CD14-positive monocyte (primary cell): ENCODE results near the gene CLEC19A. TPM values are rescaled to one million over a fixed set of nuclear protein-coding genes. Genes with fewer than 3 reads are reported as not detected.

Experiments
- DNase-seq, 3 donors: peaks; one replicate each; pipeline ENCODE4 v3.0.0-alpha.2; 2011 to 2022
- H2AFZ ChIP-seq: 2 replicates; pipeline ENCODE4 v1.6.0; 2012; ENCODE audit warnings: mild to moderate bottlenecking, low read depth, low read length, inconsistent platforms; ENCODE audit not compliant: insufficient read depth, poor library complexity, severe bottlenecking
- H3K27ac ChIP-seq, 2 donors: 1 replicate in 1 of 2; 2 replicates in 1 of 2; pipeline ENCODE4 v1.5.1; 2012 to 2013; ENCODE audit warnings: low read length in 2 of 2, control low read depth in 1 of 2, inconsistent platforms in 1 of 2, low read depth in 1 of 2, mild to moderate bottlenecking in 1 of 2
- H3K27me3 ChIP-seq, 2 donors: one replicate each; pipeline versions ENCODE4 v1.6.0 to v1.6.1; 2011 to 2013; ENCODE audit warnings: low read length in 2 of 2; ENCODE audit not compliant: control insufficient read depth in 2 of 2, insufficient read depth in 2 of 2
- H3K36me3 ChIP-seq, 2 donors: replicated peaks in 1 of 2; 1 replicate in 1 of 2; 2 replicates in 1 of 2; pipeline versions ENCODE4 v1.5.1 to v1.6.1; 2012 to 2013; ENCODE audit warnings: low read length in 2 of 2, control low read depth in 1 of 2, inconsistent platforms in 1 of 2, mild to moderate bottlenecking in 1 of 2; ENCODE audit not compliant: insufficient read depth in 2 of 2, control insufficient read depth in 1 of 2
- H3K4me1 ChIP-seq, 2 donors: 1 replicate in 1 of 2; 2 replicates in 1 of 2; pipeline versions ENCODE4 v1.5.1 to v1.6.1; 2012 to 2013; ENCODE audit warnings: low read length in 2 of 2, control low read depth in 1 of 2, inconsistent platforms in 1 of 2, mild to moderate bottlenecking in 1 of 2, moderate library complexity in 1 of 2; ENCODE audit not compliant: insufficient read depth in 2 of 2, control insufficient read depth in 1 of 2
- H3K4me2 ChIP-seq: replicated peaks from 2 replicates; pipeline ENCODE3; 2012; ENCODE audit warnings: low read length, moderate library complexity, mild to moderate bottlenecking; ENCODE audit not compliant: poor library complexity, severe bottlenecking; ENCODE audit errors: extremely low read depth
- H3K4me3 ChIP-seq, 3 experiments: fragments of 200-600 bp in 1 of 3; sonication (generic) in 1 of 3; replicated peaks in 1 of 3; 1 replicate in 2 of 3; 2 replicates in 1 of 3; pipeline ENCODE4 v1.5.1; 2011 to 2013; ENCODE audit warnings: low read length in 3 of 3, mild to moderate bottlenecking in 3 of 3, control low read depth in 2 of 3, low read depth in 2 of 3, inconsistent platforms in 1 of 3, moderate library complexity in 1 of 3
- H3K79me2 ChIP-seq: 2 replicates; pipeline ENCODE4 v1.6.0; 2012; ENCODE audit warnings: mild to moderate bottlenecking, control low read depth, inconsistent platforms, low read length, moderate library complexity; ENCODE audit not compliant: insufficient read depth
- H3K9ac ChIP-seq: 2 replicates; pipeline ENCODE4 v1.6.0; 2017; ENCODE audit warnings: low read length, mild to moderate bottlenecking; ENCODE audit not compliant: insufficient read depth, poor library complexity, severe bottlenecking
- H3K9me3 ChIP-seq, 2 donors: replicated peaks in 1 of 2; 1 replicate in 1 of 2; 2 replicates in 1 of 2; pipeline versions ENCODE4 v1.5.1 to v1.6.1; 2012 to 2013; ENCODE audit warnings: low read length in 2 of 2, control low read depth in 1 of 2; ENCODE audit not compliant: control insufficient read depth in 1 of 2, insufficient read depth in 1 of 2
- H4K20me1 ChIP-seq: 2 replicates; pipeline ENCODE4 v1.6.0; 2012; ENCODE audit warnings: mild to moderate bottlenecking, low read length, control low read depth, moderate library complexity; ENCODE audit not compliant: insufficient read depth
- H3K27ac Mint-ChIP-seq, 7 donors: one replicate each; pipeline ENCODE4 v1.8.0; 2020; ENCODE audit warnings: mild to moderate bottlenecking in 7 of 7, mixed read lengths in 7 of 7, moderate library complexity in 6 of 7, inconsistent platforms in 2 of 7
- H3K27me3 Mint-ChIP-seq, 3 donors: one replicate each; pipeline ENCODE4 v1.8.0; 2021 to 2022; ENCODE audit warnings: low read depth in 3 of 3, mild to moderate bottlenecking in 3 of 3, mixed read lengths in 3 of 3, moderate library complexity in 3 of 3, inconsistent platforms in 1 of 3
- H3K36me3 Mint-ChIP-seq, 2 donors: one replicate each; pipeline ENCODE4 v1.8.0; 2020; ENCODE audit warnings: mixed read lengths in 2 of 2, inconsistent platforms in 1 of 2, mild to moderate bottlenecking in 1 of 2
- H3K4me1 Mint-ChIP-seq: one replicate; pipeline ENCODE4 v1.8.0; 2020; ENCODE audit warnings: mild to moderate bottlenecking, mixed read lengths
- H3K4me3 Mint-ChIP-seq, 2 donors: one replicate each; pipeline ENCODE4 v1.8.0; 2020; ENCODE audit warnings: mild to moderate bottlenecking in 2 of 2, mixed read lengths in 2 of 2, moderate library complexity in 1 of 2
- H3K9me3 Mint-ChIP-seq, 7 donors: one replicate each; pipeline ENCODE4 v1.8.0; 2020 to 2022; ENCODE audit warnings: mixed read lengths in 7 of 7, mild to moderate bottlenecking in 6 of 7, moderate library complexity in 6 of 7, inconsistent platforms in 2 of 7
- CTCF ChIP-seq: fragments of 200-600 bp; IDR thresholded peaks from one replicate; pipeline ENCODE4 v1.8.0; 2022; ENCODE audit warnings: antibody characterized with exemption, mild to moderate bottlenecking
- WGBS: methylation state at CpG from one replicate; pipeline ENCODE4 v1.1.5; 2013; ENCODE audit warnings: missing lambda C conversion rate; ENCODE audit not compliant: insufficient coverage; 5-methylcytosine and 5-hydroxymethylcytosine counted together
- intact Hi-C, 2 donors: fragments of 100-400 bp; cut with micrococcal nuclease; formaldehyde crosslinking; loops; one replicate each; pipeline versions ENCODE4 v1.15.0 to v1.15.1; 2023
- polyA plus RNA-seq, 3 donors: library from polyadenylated mRNA; depleted of rRNA in 1 of 3; unstranded in 2 of 3; stranded (reverse) in 1 of 3; fragments of 300-500 nt in 2 of 3; fragments of >200 nt in 1 of 3; fragmentation: Illumina TruSeq in 2 of 3; gene quantifications; 1 replicate in 2 of 3; 2 replicates in 1 of 3; pipeline ENCODE4 v1.2.3, GENCODE V29; 2012 to 2021

CLEC19A gene
- polyA plus RNA-seq, 3 donors = not detected

GRCh38 chr16:19252904-19253303, 32.6 kb upstream of the CLEC19A start:
- WGBS = 86% methylated on average over 1 of the region's 2 CpGs
- intact Hi-C loops = no loop called here

GRCh38 chr16:19254611-19255010, 30.9 kb upstream of the CLEC19A start:
- DNase-seq = no peak
- H3K9me3 ChIP-seq = no peaks in the 10 kb centered on the region
- H3K4me1 ChIP-seq = no peaks in the 10 kb centered on the region
- H3K36me3 Mint-ChIP-seq = no peaks in the 10 kb centered on the region
- no peak overlapping the region for H3K4me3 ChIP-seq
- peaks cover 0 to 3% (median 0%) of the 10 kb centered on the region in 7 donors for H3K9me3 Mint-ChIP-seq
- H3K36me3 ChIP-seq = no peaks in the 10 kb centered on the region
- H3K4me2 ChIP-seq = no peak overlapping the region
- H3K27ac ChIP-seq = no peak overlapping the region
- no peak for TF ChIP-seq CTCF
- no peaks in the 10 kb centered on the region for H4K20me1 ChIP-seq
- no peak overlapping the region for H3K9ac ChIP-seq
- peaks cover 3 to 19% (median 7%) of the 10 kb centered on the region in 3 donors for H3K27me3 Mint-ChIP-seq
- 79% methylated on average over 4 of the region's 4 CpGs for WGBS
- no peak overlapping the region for H2AFZ ChIP-seq
- H3K27me3 ChIP-seq = peaks cover 0 to 2% of the 10 kb centered on the region in 2 donors
- no peak overlapping the region for H3K4me3 Mint-ChIP-seq
- intact Hi-C loops = no loop called here
- H3K27ac Mint-ChIP-seq = no peak overlapping the region
- no peaks in the 10 kb centered on the region for H3K79me2 ChIP-seq
- H3K4me1 Mint-ChIP-seq = no peaks in the 10 kb centered on the region

More at GRCh38 chr16:19252904-19253303, 32.6 kb upstream of the CLEC19A start:
- H3K9ac ChIP-seq = no peak overlapping the region
- Mint-ChIP-seq H3K4me3 (no peak overlapping the region), H3K27me3 (peaks cover 3 to 15% (median 4%) of the 10 kb centered on the region in 3 donors), H3K9me3 (peaks cover 0 to 7% (median 3%) of the 10 kb centered on the region in 7 donors), H3K4me1 (no peaks in the 10 kb centered on the region), H3K36me3 (no peaks in the 10 kb centered on the region), H3K27ac (no peak overlapping the region)
- H3K36me3 ChIP-seq = no peaks in the 10 kb centered on the region
- peaks cover 0 to under 1% of the 10 kb centered on the region in 2 donors for H3K27me3 ChIP-seq
- no peaks in the 10 kb centered on the region for H3K4me1 ChIP-seq
- H3K4me2 ChIP-seq = no peak overlapping the region
- no peak for TF ChIP-seq CTCF
- no peak overlapping the region for H3K27ac ChIP-seq
- H3K79me2 ChIP-seq = no peaks in the 10 kb centered on the region
- H2AFZ ChIP-seq = no peak overlapping the region
- H3K4me3 ChIP-seq = no peak overlapping the region
- no peaks in the 10 kb centered on the region for H4K20me1 ChIP-seq
- DNase-seq = no peak
- H3K9me3 ChIP-seq = no peaks in the 10 kb centered on the region
